GM11168 (cell line): ENCODE data around the gene OR2S2.

Experiments
- in situ Hi-C: fragments of 300-500 bp; cut with MboI; formaldehyde crosslinking; loops from one replicate; pipeline ENCODE4 v1.12.0; 2022; ENCODE audit warnings: low sequenced_read_pairs; ENCODE audit not compliant: unreplicated experiment

The OR2S2 gene

DNA sequence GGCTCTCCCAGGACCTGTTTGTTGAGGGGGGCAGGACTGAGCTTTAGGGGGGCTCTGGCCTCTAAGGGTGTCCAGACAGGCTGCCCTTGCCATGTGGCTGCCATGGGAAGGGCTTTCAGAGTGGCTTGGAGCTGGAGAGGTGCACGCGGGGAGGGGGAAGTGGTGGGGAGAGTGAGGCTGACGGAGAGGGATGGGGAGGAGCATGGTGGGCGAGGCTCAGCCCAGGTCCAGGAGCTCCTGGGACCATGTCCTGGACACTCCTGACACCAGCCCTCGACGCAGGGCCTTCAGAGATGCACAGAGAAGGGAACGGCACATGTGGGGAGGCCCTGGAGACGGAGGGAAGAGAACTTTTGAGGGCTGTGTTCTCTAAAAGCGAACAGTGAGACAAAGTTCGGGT is 46.3 kb downstream of the OR2S2 start:
- in situ Hi-C loops, result no loop called here

DNA sequence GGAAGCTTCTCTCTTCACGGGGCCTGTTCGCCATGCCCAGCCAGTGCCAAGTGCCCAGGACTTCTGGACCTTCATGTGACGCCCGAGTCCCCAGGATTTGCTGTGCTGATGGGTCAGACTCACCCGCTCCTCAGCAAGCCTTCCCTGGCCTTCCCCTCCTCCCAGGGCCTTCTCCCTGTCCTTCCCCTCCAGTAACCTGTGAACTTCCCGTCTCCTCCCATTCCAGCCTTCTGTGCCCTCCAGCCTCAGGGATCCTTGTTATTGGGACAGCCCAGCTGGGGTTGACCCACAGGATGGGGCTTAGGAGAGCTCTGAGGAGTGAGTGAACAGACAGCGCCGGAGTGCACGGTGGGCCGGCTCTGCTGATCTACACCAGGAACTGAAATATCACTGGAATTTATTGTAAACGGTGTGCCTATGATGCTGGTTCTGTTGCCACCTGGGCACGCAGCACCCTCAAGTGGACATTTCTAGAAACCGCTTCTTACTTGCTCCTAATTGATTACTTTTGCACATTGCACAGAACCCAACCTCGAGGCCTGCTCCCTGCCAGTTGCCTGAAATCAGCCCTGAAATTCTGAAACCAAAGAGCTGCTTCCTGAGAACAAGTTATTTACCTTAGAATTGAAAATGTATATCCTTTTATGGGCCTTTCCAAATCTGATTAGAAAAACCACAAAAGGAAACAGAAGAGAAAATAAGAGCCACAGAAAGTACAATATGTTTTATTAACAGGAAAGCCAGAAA is 47.2 kb downstream of the OR2S2 start:
- in situ Hi-C loops, result no loop called here

DNA sequence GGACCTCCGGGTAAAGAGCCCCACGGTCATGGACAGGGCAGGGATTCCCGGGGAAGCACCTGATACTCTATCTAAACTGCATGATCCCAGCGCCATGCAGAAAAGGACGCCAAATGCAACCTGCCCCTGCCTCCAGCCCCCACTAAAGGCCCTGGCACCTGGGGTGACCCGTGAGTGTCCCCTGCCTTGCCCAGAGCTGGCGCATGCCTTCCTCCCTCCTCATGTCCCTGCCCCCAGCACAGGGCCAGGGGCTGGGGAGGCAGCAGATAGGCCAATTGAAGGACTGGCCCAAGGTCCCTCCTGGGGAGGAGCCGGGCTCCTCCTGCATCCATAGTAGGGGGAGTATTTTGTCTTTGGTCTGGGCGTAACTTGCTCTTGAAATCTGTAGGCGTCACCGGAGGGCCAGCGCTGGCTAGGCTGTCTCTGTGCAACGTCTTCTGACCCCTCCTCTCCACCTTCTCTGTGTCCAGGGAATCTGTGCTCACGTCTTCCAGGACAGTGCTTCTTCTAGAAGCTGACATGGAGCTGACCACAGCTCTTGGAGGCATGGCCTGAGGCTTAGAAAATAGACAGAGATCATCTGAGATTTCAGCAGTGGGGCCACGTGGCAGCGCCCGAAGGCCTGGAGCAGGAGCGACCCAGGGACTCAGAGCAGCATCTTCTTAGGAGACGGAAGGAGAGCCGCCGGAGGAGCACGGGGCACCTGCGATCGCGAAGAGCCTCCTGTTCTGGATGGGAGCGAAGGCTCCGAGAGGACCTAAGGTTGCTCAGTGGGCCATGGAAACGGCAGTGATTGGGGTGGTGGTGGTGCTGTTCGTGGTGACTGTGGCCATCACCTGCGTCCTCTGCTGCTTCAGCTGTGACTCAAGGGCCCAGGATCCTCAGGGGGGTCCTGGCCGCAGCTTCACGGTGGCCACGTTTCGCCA is 48.0 kb downstream of the OR2S2 start:
- in situ Hi-C loops, result no loop called here

DNA sequence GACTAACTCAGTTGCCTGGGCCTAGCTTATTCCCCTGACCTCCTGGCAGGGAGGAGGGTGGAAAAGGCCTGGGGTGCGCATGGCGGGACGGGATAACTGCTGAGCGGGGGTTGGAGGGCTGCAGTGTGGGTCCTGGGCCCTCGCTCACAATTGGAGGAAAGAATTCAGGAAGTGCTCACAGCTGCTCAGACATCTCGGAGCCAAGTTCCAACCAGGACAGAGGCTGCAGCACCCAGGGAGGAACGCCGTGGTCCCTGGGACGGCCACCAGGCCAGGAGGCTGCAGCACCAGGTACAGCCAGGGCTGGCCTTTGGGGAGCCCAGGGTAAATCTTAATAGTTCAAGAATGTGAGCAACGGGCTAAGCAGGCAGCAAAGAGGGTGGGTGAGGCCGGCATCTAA is 48.7 kb downstream of the OR2S2 start, which contains the start of gene SPAAR:
Gene SPAAR (plus strand): TSS at position 217 of the 400 bp plus-strand sequence. CDS start 974 bp downstream, outside the sequence.
- in situ Hi-C loops, result no loop called here

DNA sequence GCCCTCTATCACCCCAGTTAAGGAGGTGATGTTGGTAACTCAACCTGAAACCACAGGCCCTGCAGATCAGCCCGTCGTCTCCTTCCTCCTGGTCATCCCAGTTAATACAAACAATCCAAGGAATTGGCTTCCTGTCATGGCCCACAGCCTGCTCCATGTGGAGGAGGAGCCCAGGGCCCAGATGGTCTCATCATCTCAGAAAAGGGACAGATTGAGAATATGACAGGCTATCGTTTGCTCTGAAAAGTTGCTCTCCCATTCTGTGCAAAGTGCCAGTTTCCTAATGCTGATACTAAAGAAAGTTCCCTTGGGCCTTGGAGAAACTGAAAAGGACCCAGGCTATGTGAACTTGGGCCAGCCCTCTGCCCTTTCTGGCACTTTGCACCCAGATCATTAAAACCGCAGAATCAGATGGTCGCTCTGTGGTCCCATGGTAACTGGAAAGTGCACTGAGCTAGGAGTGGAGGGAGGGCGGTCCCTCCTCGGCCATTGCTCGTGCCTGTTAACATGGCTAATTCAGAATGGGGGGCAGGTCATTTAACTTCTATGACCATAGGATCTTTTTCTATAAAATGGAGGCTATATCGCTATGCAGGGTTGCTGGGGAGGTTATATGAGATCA is 49.3 kb downstream of the OR2S2 start:
- in situ Hi-C loops, result no loop called here

DNA sequence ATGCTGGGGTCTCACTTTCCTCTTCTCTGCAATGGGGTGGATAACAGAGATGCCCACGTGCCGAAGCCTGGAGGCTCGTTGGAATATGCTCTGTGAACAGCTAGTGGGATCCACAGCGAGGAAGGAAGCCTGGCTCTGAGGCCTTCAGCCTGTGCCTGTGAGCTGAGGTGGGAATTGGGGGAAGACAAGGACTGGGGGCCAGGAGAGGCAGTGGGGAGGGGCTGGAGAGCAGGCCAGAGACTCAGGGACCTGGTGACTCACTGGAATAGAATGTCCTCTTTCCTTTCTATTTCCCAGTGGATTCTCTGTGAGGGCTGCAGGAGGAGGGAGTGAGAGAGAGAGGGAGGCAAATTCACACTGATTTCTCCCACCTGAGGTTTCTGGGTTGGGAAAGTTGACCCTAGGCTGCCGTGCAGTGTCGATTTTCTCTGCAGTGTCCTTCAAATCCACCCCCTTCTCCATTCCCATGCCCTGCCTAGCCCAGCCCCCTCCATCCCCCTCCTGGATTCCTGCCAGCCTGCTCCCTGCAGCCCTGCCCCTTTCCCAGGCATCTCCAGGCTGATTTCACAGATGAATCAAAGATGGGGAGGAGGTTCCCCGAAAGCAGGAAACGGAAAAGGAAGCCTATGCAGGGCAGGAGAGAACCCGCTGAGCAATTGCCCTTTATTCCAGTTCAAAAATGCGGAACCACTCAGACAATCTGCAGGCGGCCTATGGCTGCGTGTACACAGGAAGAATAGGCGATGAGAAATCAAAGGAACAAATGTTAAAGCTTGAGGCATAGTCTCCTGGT is 50.0 kb downstream of the OR2S2 start:
- in situ Hi-C loops, result no loop called here
